T-helper 1 cell treated with Interleukin-12 subunit alpha and Interleukin-12 subunit beta and Interleukin-4 antibody, amounts not matched to agents 30 ng/mL and 1 ng/mL, for 36 hours (primary cell): ENCODE results near the gene SSU72. TPM values are rescaled to one million over a fixed set of nuclear protein-coding genes. Genes with fewer than 3 reads are reported as not detected.
"Not testable (repeated sequence)": the region's sequence is repeated elsewhere in the genome, so short reads cannot be mapped to it uniquely, and the experiment has no call there.

Source experiments
- intact Hi-C: fragments of 100-400 bp; cut with micrococcal nuclease; formaldehyde crosslinking; loops from one replicate; pipeline ENCODE4 v1.15.1; 2024
- total RNA-seq: library from RNA; stranded (reverse); gene quantifications from 2 replicates; pipeline ENCODE4 v1.2.3, GENCODE V29; 2022

SSU72 gene
- total RNA-seq, 1 donor from 2014 or later = 138 TPM

DNA sequence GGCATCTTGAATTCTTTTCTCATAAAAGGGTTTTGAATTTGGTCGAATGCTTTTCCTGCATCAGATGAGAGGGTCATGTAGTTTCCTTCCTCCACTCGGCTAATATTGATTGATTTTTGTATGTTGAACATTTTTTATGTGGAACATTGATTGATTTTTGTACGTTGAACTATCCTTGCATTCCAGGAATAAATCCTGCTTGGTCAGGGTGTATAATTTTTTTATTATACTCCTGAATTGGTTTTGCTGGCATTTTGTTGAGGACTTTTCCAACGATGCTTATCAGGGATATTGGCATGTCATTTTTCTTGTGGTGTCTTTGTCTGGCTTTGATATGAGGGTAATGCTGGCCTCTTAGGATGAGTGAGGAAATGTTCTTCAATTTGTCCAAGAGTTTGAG, 42.7 kb downstream of the SSU72 start:
- intact Hi-C loops = no loop called here

DNA sequence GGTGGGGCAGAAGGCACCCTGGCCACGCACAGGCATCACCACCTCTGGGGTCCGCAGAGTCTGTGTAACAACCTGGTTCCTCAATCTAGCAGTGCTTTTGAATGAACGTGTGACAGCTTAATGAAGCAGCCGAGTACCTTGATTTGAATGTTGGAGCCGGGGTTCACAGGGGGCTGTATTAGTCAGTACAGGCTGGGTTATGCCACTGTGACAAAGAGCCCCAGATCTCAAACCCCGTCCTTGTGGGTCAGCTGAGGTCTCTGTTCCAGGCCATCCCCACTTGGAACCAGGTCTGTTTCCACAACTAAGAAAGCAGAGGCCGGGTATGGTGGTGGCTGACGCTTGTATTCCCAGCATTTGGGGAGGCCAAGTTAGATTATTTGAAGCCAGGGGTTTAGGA, 44.7 kb downstream of the SSU72 start:
- intact Hi-C loops = no loop called here

- intact Hi-C loops = no loop called here
Observed at GRCh38 chr1:1529321-1529720, 45.3 kb downstream of the SSU72 start.

GRCh38 chr1:1528301-1529267, 46.1 kb downstream of the SSU72 start:
- intact Hi-C loops = no loop called here

DNA sequence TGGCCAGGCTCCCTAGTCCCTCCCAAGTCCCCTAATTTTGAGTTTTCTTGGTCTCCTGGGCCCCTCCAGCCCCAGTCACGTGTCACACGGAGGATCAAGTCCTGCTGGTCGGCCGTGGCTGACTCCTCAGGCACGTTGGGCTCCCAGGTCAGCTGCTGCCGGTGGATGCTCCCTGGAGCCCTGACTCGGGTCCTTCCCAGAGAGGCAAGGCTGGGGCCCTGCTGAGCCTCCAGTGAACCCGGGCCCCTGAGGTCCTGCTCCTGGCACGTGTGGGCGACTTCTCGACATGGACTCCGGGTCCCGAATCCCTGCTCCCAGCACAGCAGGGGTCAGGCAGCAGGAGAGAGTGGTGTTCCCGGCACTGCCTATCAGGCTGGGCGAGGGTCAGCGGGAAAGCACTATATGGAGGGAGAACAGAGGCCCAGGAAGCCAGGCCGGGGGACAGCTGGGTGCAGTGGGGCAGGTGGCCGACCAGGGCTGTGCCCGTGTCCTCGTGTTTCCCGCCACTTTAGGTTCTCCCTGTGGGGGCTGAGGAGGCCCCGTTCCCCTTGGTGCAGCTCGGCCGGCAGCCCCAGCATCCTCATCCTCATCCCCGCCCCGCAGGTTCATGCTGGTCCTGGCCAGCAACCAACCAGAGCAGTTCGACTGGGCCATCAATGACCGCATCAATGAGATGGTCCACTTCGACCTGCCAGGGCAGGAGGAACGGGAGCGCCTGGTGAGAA, 47.4 kb downstream of the SSU72 start:
- intact Hi-C loops = no loop called here

DNA sequence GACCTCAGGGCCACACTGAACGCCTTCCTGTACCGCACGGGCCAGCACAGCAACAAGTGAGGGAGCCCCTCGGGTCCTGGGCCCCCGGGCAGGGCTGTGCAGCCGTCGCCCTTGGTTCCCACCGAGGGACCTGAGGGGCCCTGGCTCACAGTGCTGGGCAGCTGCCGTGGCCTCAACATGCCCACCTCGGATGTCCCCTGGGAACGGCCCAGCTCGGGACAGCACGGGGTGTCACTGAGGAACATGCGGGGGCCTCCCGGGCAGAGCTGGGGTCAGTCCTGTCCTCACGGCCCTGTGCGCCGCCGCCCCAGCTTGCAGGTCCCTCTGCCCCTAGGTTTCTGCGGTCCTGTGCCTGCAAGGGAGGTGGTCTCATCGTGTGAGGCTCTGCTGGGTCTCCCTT, 48.2 kb downstream of the SSU72 start:
- intact Hi-C loops = not testable (repeated sequence)

- intact Hi-C loops = not testable (repeated sequence)
Observed at GRCh38 chr1:1524750-1525383, 49.8 kb downstream of the SSU72 start.

GRCh38 chr1:1523651-1524050, 51.0 kb downstream of the SSU72 start:
- intact Hi-C loops = not testable (repeated sequence)

DNA sequence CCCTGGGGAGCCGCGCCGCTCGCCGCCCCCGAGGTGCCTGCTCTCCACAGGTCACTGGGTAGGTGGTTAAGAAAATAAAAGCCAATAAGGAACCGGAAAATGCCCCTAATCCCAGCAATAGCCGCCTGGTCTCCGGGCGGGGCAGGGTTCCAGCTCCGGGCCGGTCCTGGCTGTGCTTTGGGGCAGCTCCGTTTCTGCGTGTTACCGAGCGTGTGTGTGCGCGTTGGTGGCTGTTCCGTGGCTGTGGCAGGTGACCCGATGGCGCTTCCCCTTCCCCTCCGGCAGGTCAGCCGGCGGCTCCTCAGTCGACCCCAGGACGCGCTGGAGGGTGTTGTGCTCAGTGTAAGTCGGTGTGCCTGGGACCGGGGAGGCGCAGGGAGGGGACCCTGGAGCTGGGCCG, 51.4 kb downstream of the SSU72 start:
- intact Hi-C loops = not testable (repeated sequence)

GRCh38 chr1:1522536-1522935, 52.1 kb downstream of the SSU72 start:
- intact Hi-C loops = not testable (repeated sequence)

DNA sequence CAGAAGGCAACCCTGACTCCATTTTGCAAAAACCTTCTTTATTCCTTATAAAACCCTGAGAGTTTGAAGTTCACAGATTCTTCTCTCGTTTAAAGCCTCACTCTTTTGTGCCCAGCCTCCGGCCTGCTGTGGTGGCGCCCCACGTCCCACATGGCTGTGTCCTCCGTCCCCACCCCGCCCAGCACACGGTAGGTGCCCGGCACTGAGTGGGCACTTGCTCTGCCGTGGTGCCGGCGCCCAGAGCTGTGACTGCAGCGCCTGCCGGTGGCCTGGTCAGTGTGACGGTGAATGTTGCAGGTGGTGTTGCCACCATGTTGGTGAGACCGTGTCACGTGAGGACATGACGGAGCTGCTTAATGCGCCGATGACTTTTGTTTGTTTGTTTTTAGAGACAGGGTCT, 53.3 kb downstream of the SSU72 start:
- intact Hi-C loops = no loop called here

GRCh38 chr1:1519805-1520505, 54.7 kb downstream of the SSU72 start:
- intact Hi-C loops = loop anchor here (10.0 kb wide), 1 partner anchor 395 kb away; the partner anchor contains the start of genes CALML6 and TMEM52

DNA sequence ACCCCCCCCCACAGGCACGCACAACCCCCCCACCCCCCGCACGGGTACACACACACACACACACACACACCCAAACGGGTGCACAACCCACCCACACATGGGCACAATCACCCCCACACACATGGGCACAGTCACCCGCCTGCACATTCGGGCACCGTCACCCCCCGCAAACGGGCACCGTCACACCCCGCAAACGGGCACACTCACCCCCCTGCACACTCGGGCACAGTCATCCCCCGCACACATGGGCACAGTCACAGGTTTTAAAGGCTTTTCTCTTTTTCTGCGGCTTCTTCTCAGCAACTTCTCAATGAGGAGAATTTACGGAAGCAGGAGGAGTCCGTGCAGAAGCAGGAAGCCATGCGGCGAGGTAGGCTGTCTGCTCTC, 56.0 kb downstream of the SSU72 start:
- intact Hi-C loops = loop anchor here (10.0 kb wide), 1 partner anchor 396 kb away; the partner anchor contains the start of genes CALML6 and TMEM52

GRCh38 chr1:1517973-1518620, 56.6 kb downstream of the SSU72 start:
- intact Hi-C loops = loop anchor here (10.0 kb wide), 1 partner anchor 397 kb away; the partner anchor contains the start of genes CALML6 and TMEM52

- intact Hi-C loops = loop anchor here (10.0 kb wide), 1 partner anchor 398 kb away; the partner anchor contains the start of genes CALML6 and TMEM52
Observed at GRCh38 chr1:1516923-1517322, 57.7 kb downstream of the SSU72 start.

GRCh38 chr1:1514376-1514775, 60.3 kb downstream of the SSU72 start:
- intact Hi-C loops = loop anchor here (10.0 kb wide), 1 partner anchor 400 kb away; the partner anchor contains the start of genes CALML6 and TMEM52

DNA sequence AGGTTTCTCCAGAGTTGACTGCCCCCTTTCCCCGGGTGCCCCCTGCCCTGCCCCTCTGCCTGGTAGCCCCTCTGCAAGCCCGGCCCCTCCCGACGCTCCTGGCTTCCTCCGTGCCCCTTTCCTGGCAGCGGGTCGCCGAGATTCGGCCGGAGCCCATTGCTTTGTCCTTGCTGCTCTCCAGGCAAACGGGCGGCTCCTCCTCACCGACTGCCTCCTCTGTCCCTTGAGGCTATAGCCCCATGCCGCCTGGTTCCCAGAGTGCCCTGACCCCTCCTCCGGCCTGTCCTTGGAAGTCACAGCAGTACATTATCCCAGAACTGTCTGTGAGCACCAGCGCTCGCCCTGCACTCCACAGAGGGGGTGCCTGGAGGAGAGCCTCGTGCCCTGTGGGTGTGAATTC, 61.0 kb downstream of the SSU72 start:
- intact Hi-C loops = loop anchor here (10.0 kb wide), 1 partner anchor 401 kb away; the partner anchor contains the start of genes CALML6 and TMEM52

DNA sequence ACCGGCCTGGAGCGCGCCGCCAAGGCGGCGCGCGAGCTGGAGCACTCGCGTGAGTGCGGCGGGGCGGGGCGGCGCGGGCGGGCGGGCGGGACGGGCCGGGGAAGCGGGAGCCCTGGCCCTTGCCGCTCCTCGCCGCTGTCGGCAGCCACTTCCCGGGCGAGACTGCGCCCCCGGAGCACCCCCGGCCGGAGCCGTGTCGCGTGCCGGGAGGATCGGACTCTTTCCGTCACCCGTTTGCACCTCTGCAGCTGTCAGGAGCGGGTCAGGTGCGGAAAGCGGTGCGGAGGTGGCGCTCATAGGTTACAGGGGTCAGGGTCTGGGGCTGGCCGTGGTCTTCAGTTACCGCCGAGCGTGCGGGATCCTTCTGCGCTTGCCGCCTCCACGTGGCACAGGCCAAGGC, 62.2 kb downstream of the SSU72 start:
- intact Hi-C loops = loop anchor here (1.0 to 10.0 kb wide), 3 partner anchors 103 to 402 kb away; partner anchors contain the start of genes CALML6, CCNL2, MIB2 and TMEM52

GRCh38 chr1:1511533-1512285, 63.0 kb downstream of the SSU72 start, which contains the start of gene ATAD3A:
ATAD3A (plus strand) TSS chr1:1512162; CDS start chr1:1512269, 107 bp downstream.
- intact Hi-C loops = loop anchor here (1.0 to 10.0 kb wide), 7 partner anchors 40 to 551 kb away; partner anchors contain the start of genes ATAD3B, CALML6, CCNL2 and KLHL17
